ENCODE data around the gene SNX13.
A peak's percentile ranks its signal among the peaks of the same experiment; 100 is the strongest.

Gene SNX13

DNA sequence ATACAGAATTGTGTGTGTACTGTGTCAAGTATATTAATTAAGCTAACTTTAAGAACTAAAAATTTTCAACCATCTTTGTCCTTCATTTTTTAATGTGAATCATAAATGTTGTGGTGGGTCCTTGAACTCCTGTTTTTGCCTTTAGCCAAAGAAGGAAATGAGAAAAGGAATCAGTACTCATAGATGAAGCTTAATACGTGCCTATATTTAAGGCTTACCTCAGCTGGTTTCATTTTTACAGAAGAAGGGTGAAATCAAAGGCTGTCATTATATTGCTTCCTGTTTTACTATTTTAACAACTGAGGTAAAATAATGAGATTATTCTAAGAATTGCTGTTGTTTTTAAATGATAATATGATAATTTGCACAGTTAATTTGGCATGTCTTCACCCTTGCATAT, 6.3 kb upstream of the SNX13 start:
- no peak for DNase-seq

DNA sequence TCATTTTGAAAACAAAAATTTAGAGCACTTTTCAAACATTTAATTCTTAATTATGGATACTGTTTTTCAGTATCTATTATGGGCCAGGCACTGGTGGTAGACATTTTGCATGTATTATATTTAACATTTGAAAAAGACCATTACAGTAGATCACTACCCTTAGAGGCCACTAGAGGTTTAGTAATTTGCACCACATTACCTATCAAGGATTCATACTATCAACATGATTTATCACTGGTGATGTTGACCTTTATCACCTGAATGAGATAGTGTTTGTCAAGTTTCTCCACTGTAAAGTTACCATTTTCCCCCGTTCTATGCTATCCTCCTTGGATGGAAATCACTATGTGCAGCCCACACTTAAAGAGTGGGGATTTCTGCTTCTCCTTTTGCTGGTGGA, 4.4 kb upstream of the SNX13 start:
- no peak for DNase-seq

DNA sequence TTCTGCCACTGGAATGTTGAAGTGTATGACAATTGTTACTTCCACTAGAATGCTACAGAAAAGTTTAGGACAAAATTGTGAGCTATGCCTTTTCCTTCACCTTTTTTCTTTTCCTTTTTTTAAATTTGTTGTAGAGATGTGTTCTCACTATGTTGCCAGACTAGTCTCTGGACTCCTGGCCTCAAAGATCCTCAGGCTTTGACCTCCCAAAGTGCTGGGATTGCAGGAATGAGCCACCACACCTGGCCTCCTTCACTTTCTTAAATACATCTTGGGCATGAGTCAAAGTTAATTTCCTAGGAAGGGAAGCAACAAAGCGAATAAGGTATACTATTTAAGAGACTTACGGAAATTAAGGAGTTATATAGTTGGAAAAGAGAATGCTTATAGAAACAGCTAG, 2.7 kb upstream of the SNX13 start:
- DNase-seq, result no peak

DNA sequence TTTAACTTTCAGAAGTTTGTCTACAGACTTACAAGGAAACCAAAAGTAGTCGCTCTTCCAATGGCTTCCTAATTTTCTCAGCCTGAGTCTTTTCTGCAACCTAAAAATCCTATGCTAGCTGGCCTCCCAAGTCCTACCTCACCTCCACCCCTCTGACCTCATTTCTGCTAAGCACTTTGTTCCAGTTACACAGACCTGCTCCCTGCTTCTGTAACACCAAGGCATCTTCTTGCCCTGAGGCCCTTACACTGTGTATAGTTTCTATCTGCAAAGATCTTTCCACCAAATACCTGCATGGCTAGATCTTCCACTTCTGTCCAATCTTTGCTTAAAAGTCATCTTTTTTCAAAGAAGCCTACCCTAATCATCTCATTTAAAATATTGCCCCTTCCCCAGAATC, 1.9 kb upstream of the SNX13 start:
- DNase-seq, result no peak

DNA sequence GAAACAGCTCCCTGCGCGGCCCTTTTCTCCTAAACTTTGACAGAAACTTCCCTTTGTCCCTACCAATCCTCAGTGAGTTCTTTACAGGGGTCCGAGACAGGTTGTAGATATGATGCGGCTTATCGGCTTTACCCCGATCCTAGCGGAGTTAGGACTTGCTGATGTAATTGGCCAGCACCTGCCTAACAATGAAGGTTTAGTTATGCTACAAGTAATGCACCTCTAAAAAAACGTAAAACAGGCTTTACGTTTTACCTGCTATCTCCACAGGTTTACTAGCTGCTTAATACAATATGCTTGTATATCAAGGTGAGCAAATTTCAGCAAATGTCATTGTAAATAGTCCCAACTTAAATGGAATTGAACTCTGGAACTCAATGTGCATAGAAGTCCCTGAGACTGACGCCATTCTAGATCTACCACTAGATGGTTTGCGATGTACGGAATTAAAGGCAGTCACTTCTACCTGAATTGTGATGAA, 697 bp upstream of the SNX13 start:
- DNase-seq, result peak; percentile 12

DNA sequence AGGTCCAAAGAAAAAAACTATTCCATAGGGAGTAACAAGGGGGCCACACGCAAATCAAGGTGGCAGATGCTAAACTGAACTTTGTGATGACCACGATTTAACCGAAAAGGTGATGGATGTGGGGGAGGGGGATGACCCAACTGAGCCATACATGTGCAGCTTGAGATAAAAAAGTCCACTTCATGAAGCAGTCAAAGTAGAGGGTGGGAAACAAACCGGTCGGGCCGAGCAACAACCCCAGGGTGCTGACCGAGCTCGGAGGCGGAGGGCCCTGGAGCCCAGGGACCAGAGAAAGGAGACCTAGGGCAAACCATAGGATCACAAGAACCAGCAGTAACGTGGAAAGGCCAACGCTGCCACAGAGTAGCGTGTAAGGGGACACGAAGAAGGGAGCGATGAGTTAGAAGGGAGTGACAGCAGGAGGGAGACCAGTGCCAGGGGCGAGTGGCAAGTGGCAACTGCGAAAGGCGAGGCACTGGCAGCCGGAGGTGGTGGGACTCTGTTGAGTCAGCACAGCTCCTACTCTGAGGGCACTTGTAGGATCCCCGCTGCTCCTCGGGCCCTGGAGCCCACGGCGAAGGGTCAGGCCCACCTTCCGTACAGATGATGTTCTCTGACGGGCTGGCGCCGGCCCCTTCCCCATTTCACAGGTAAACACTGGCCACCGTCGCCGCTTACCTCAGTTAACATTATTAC, 540 bp downstream of the SNX13 start:
- DNase-seq, result peak; percentile 32

DNA sequence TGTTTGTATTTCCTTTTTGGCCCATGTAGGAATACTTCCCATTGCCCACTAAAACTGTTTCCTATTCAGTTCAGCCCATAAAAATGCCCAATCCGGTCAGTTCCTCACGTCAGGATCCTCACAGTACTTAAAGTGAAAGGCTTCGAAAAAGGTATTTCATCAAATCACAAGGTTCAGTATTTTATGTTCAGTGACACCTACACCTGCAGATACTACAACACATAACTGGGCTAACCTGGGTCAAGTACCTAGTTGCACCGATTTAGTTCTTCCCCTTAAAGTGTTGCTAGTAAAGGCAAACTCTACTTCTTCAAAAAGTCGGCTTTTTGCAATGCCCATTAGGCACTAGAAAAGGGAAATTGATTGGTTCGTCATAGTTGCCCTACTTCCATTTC, 1.1 kb downstream of the SNX13 start:
- DNase-seq, result no peak

DNA sequence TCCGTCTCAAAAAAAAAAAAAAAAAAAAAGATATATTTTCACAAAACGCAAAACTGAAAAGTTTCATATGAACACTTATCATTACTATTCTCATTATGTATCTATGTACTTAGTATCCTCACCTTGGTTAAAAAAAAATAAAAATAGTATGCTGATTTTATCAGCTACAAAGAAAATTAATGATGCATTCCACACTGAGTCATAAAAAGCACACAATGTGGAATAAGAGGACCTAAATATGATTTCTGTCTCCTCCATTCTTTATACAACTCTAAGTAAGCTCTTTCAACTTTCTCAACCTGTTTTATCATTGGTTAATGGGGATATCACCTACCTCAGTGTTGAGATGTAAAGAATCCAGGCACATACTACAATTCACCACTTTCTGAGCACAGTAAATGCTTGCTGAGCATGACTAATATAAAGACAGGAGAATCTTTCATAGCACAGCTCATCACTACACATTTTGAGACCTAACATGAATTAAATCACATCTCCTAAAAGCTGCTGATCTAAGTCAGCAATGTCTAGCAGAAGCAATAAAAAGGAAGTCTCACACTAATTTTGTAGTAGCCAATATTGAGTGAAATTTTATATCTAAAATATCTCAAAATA, 2.7 kb downstream of the SNX13 start:
- DNase-seq, result no peak

DNA sequence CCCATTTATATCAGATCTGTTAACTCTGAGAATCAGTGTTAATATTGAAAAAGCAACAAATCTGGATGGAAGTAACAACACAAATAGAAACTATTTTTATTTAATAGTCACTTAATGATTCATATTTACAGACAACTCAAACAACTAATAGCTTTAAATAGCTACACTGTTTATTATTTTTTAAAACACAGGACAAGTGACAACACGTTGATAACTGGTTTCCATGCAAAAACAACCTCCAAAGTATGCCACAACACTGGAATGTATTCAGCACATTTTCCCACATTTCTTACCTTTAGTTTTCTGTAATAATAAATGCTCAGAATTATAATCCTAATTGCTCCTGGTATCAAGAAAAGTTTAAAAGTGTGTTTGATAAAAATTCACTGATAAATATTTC, 4.0 kb downstream of the SNX13 start:
- no peak for DNase-seq

DNA sequence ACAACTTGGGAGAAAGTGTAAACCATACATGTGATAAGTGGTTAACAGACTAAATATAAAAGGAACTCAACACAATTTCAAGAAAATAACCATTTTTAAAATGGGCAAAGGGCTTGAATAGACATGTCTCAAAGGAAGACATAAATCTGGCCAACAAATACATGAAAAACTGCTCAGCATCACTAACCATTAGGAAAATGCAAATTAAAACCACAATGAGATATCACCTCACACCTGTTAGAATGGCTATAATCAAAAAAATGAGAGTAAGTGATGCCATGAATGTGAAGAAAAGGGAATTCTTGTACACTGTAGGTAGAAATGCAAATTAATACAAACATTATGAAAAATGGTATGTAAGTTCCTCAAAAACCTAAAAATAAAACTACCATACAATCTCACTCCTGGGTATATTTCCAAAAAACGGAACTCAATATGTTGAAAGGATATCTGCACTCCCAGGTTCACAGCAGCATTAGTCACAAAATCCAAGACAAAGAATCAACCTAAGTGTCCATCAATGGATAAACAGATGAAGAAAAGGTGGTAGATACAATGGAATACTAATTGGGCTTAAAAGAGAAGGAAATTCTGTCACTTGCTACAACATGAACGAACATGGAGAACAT, 5.6 kb downstream of the SNX13 start:
- no peak for DNase-seq

DNA sequence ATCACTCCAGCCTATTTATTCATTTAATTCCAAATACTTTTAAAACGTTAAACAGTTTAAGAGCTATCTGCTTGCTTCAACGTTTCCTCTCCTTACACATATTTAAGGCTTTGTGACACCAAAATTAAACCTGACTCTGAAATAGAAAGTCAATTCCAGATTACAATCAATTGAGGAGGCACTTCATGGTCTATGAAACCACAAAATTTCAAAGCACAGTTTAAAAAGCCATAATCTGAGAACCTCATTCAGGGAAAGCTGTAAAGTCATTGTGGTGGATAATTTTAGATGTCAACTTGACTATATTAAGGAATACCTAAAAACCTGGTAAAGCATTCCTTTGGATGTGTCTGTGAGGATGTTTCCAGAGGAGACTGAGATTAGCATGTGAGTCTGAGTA, 6.2 kb downstream of the SNX13 start:
- DNase-seq, result no peak

DNA sequence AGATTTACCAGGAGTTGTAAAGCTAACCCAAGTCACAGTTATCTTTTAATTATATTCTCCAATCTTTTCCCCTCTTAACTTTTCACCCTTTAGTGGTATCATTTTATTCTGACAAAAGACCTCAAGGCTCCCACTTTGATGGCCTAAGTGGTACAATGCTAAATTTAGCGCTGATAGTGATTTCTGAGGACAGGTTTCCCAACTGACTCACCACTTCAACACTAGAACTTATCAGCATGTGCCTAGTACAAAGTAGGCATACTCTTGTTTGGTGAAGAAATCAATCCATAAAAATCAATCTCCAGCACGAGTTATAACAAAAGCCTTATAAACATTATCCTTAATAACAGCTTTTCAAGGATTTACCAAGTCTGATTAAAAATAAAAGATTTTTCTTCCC, 7.5 kb downstream of the SNX13 start:
- no peak for DNase-seq

DNA sequence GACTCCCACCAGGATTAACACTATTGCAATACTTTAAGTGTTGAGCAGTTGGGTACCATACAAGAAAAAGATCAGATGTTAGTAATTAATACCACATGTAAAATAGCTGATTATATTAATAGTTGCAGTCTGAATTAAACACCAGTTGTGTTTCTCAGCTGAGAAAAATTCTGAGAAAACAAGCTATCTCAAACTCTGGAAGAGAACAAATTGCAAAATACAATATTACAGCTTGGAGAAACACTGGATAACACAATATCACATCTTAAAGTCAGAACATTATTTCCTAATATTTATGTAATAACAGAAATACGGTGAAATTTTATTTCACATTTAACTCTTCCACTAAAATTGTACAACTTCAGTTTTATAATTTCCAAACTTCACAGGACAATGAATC, 9.2 kb downstream of the SNX13 start:
- no peak for DNase-seq

DNA sequence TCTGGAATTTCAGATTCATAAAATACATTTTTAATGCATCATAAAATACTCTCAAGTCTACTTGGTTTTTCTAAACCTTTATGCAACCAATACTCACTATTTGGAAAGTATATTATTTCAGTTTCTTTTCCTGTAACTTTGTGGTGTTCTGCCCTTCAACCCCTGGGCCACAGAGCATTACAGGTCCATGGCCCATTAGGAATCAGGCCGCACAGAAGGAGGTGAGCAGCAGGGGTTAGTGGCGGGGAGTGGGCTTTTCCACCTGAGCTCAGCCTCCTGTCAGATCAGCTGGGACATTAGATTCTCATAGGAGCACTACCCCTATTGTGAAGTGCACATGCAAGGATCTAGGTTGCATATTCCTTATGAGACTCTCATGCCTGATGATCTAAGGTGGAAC, 9.7 kb downstream of the SNX13 start:
- DNase-seq, result no peak

DNA sequence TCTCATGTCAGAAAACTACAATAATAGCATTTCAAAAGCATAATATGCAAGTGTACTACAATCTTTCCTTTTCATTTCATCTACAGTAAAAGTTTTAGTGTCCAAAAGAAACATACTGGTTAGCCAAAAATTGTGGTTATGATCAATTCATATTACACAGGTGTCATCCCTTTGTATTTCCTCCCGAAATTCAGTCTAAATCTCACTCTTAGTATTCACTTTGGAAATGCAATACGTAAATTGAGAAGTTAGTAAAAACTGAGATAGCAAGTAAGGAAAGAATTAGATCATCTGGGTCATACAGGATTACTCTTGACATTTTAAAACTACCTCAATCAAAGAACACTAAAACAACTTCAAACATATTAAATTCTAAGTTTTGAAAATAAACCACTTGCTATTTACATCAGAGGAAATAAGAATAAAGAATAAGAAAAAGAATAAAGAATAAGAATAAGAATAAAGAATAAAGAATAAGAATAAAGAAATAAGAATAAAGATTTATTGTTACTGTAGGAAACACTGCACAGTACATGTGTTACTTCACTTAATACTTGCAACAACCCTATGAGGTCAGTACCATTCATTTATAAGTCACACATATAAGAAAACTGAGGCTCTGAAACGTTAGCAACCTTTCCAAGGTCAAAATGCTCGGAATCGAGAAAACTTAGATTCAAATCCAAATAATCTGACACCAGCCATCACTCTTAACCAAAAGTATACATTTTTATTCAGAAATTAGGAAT, 10.5 kb downstream of the SNX13 start:
- DNase-seq, result no peak

DNA sequence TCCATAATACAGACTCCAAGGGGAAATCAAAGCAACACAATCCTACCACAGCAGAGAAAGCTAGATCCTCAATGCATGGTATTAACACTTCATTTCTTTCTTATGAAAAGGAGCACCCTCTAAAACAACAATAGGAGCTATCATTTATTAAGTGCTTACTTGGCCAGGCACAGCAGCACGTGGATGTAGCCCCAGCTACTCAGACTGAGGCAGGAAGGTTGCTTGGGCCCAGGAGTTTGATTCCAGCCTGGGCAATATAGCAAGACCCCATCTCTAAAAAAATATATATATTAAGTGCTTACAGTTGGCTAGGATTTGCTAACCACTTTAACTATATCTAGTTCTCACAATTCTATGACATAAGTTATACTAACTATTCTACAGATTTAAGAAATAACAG, 12.2 kb downstream of the SNX13 start:
- no peak for DNase-seq

DNA sequence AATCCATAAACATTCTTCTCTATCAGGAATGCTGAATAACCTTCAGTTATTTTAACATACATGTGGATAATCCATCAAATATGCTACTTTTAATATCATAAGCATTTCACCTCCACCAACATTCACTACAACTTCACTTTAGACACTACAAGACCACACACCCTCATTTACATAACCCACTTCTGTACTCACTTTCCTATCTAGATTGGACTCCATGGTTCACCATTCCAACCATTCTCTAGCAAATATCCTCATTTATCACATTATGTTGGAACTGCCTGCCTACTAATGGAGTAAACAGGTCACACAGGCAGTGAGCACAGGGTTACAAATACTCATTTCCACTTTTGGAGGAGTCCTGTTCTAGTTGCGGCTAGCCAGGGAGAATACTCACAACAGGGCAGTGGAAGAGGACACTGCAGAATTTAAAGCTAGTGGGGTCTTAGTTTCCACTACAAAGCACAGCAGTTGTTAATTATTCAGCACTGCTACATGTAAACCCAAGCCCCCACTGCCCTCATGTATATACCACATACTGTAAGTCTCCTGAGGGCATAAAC, 18.4 kb downstream of the SNX13 start:
- no peak for DNase-seq

DNA sequence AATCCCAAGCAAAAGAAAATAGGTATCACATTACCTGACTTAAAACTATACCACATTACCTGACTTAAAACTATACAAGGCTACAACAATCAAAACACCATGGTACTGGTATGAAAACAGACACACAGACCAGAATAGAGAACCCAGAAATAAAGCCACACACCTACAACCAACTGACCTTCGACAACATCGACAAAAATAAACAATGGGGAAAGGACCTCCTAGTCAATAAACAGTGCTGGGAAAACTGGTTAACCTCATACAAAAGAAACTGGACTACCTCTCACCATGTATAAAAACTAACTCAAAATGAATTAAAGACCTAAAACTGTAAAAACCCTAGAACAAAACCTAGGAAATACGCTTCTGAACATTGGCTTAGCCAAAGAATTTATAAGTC, 22.5 kb downstream of the SNX13 start:
- DNase-seq, result no peak

DNA sequence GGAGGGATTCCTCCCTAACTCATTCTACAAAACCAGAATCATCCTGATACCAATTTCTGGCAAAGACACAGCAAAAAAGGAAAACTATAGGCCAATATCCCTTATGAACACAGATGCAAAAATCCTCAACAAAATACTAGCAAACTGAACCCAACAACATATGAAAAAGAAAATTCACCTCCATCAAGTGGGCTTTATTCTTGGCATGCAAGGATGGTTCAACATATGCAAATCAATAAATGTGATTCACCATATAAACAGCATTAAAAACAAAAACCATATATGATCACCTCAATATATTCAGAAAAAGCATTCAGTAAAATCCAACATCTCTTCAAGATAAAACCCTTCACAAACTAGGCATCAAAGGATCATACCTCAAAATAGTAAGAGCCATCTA, 23.5 kb downstream of the SNX13 start:
- DNase-seq, result no peak

DNA sequence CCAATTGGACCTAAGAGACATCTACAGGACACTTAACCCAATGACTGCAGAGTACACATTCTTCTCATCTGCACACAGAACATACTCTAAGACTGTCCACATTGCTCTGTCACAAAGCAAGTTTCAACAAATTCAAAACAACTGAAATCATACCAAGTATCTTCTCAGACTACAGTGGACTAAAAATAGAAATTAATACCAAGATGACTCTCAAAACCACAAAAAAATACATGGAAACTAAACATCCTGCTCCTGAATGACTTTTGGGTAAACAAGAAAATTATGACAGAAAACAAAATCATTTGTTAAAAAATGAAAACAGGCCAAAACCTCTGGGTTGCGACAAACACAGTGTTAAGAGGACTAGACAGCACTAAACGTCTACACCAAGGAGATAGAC, 24.5 kb downstream of the SNX13 start:
- DNase-seq, result no peak

DNA sequence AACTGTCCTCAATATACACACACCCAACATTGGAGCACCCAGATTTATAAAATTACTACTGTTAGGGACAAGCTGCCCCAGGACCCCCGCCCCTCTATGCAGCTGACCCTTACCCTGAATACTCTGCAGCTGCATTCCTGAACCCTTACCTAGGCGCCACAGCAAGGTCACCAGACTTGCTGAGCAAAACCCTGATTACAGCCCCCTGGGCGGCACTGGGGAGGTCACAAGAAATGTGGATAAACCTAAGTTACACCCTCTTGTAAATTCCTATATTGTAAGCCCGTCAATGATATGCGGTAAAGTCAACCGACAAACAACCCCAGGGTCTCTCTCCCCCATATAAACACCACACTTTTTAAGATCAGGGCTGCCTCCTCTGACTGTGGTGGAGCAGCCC, 25.1 kb downstream of the SNX13 start:
- DNase-seq, result no peak

DNA sequence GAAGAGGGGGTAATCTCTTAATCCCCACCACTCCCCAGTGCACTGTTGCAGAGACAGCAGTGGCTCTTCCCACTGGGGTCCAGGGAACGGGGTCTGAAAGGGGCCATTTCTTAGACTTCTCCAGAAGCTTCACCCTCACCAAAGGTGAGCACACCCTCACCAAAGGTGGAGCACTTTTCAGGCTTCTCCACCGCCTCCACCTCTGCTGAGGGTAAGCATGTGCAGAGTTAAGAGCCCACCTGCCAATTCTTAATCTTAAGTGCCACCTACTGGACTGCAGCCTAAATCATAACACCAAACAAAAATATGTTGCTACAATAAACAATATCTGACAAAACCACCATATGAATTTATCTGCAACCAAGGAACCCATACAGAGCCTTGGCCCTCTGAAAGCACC, 27.0 kb downstream of the SNX13 start:
- DNase-seq, result no peak

DNA sequence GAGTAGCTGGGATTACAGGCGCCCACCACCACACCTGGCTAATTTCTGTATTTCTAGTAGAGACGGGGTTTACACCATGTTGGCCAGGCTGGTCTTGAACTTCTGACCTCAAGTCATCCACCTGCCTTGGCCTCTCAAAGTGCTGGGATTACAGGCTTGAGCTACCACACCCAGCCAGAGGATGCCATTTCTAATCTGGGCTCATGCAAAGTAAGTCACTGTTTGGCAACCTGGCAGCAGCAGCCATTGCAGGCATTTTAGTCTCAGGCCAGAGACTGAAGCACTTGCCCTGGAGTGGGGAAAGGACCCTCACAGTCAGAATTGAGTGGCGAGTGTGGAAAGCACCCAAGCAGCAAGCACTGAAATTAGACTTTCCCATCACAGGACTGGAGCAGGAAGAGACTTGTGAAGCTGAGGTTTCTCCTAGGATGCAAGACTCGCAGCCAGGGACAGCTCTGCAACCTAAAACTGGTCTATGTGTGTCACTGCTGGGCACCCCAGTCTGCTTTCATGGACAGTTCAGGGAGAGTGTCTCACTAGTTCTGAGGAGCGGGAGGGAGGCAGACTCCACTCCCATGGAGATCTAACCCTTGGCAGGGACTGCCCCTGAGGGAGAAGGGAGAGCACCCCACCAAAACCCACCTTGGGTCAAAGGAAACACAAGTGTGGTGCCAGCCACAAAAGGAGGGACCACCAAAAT, 27.6 kb downstream of the SNX13 start:
- no peak for DNase-seq

Data from DMS79 (cell line).